H9 (cell line): ENCODE measurements around the gene ARPC2. TPM values are rescaled to one million over a fixed set of nuclear protein-coding genes. Genes with fewer than 3 reads are reported as not detected.

Source experiments
- DNase-seq: peaks from one replicate; pipeline ENCODE4 v3.0.0-alpha.2; 2017
- H2AFZ ChIP-seq: one replicate; pipeline ENCODE4 v1.6.1; 2013; ENCODE audit warnings: mild to moderate bottlenecking, low read length, control low read depth, moderate library complexity
- H2AK5ac ChIP-seq: 2 replicates; pipeline ENCODE4 v1.6.1; 2013; ENCODE audit warnings: low read length, control low read depth, mixed read lengths; ENCODE audit not compliant: insufficient read length
- H2BK120ac ChIP-seq: one replicate; pipeline ENCODE4 v1.6.1; 2013; ENCODE audit warnings: low read depth, mild to moderate bottlenecking, low read length, control low read depth, inconsistent platforms; ENCODE audit not compliant: poor library complexity, severe bottlenecking
- H2BK12ac ChIP-seq: 2 replicates; pipeline ENCODE4 v1.6.1; 2013; ENCODE audit warnings: low read length, control low read depth, mixed read lengths, low read depth; ENCODE audit not compliant: insufficient read length
- H2BK15ac ChIP-seq: 2 replicates; pipeline ENCODE4 v1.6.1; 2013; ENCODE audit warnings: low read depth, low read length, control low read depth
- H2BK20ac ChIP-seq: one replicate; pipeline ENCODE4 v1.6.1; 2013; ENCODE audit warnings: low read depth, mild to moderate bottlenecking, low read length, control low read depth, inconsistent platforms; ENCODE audit not compliant: poor library complexity, severe bottlenecking
- H2BK5ac ChIP-seq: 2 replicates; pipeline ENCODE4 v1.6.1; 2013; ENCODE audit warnings: low read length, control low read depth, mixed read lengths; ENCODE audit not compliant: insufficient read length
- H3K14ac ChIP-seq: 2 replicates; pipeline ENCODE4 v1.6.1; 2013; ENCODE audit warnings: low read length, control low read depth; ENCODE audit not compliant: insufficient read depth
- H3K18ac ChIP-seq: 2 replicates; pipeline ENCODE4 v1.6.1; 2013; ENCODE audit warnings: low read depth, mild to moderate bottlenecking, mixed read lengths, low read length, control low read depth; ENCODE audit not compliant: insufficient read length
- H3K23ac ChIP-seq: 2 replicates; pipeline ENCODE4 v1.6.1; 2013; ENCODE audit warnings: low read length, control low read depth, mixed read lengths, low read depth; ENCODE audit not compliant: insufficient read length
- H3K23me2 ChIP-seq: 2 replicates; pipeline ENCODE4 v1.6.1; 2013; ENCODE audit warnings: low read depth, mild to moderate bottlenecking, mixed read lengths, low read length, control low read depth; ENCODE audit not compliant: insufficient read length, poor library complexity, severe bottlenecking
- H3K27ac ChIP-seq: 2 replicates; pipeline ENCODE4 v1.5.1; 2013; ENCODE audit warnings: low read length, control low read depth, mixed read lengths, low read depth; ENCODE audit not compliant: insufficient read length
- H3K27me3 ChIP-seq: 2 replicates; pipeline ENCODE4 v1.6.1; 2013; ENCODE audit warnings: low read length, control low read depth, inconsistent platforms; ENCODE audit not compliant: insufficient read depth
- H3K4ac ChIP-seq: 2 replicates; pipeline ENCODE4 v1.6.1; 2013; ENCODE audit warnings: low read depth, mild to moderate bottlenecking, control low read depth, inconsistent platforms, low read length, moderate library complexity
- H3K4me1 ChIP-seq: 2 replicates; pipeline ENCODE4 v1.6.1; 2013; ENCODE audit warnings: low read length, control low read depth, inconsistent platforms; ENCODE audit not compliant: insufficient read depth
- H3K4me2 ChIP-seq: 2 replicates; pipeline ENCODE4 v1.6.1; 2013; ENCODE audit warnings: low read length, control low read depth, mixed read lengths; ENCODE audit not compliant: insufficient read length, insufficient read depth
- H3K56ac ChIP-seq: 2 replicates; pipeline ENCODE4 v1.6.1; 2013; ENCODE audit warnings: low read depth, mild to moderate bottlenecking, mixed read lengths, low read length, control low read depth; ENCODE audit not compliant: insufficient read length
- H3K79me1 ChIP-seq: 2 replicates; pipeline ENCODE4 v1.6.1; 2013; ENCODE audit warnings: low read depth, mild to moderate bottlenecking, moderate library complexity, low read length, control low read depth, inconsistent platforms; ENCODE audit not compliant: insufficient read depth, poor library complexity, severe bottlenecking
- H3K79me2 ChIP-seq: 2 replicates; pipeline ENCODE4 v1.6.1; 2013; ENCODE audit warnings: low read length, control low read depth, inconsistent platforms; ENCODE audit not compliant: insufficient read depth
- H3K9ac ChIP-seq: 2 replicates; pipeline ENCODE4 v1.6.1; 2013; ENCODE audit warnings: low read length, control low read depth, mixed read lengths; ENCODE audit not compliant: insufficient read length; ENCODE audit errors: extremely low read depth
- H3K9me3 ChIP-seq: one replicate; pipeline ENCODE4 v1.6.1; 2013; ENCODE audit warnings: low read depth, low read length, inconsistent platforms; ENCODE audit not compliant: control insufficient read depth
- H3T11ph ChIP-seq: one replicate; pipeline ENCODE4 v1.6.1; 2013; ENCODE audit warnings: mild to moderate bottlenecking, low read length, control low read depth, inconsistent platforms
- H4K20me1 ChIP-seq: one replicate; pipeline ENCODE4 v1.6.1; 2013; ENCODE audit not compliant: control insufficient read depth, insufficient read length, insufficient read depth
- H4K5ac ChIP-seq: 2 replicates; pipeline ENCODE4 v1.6.1; 2013; ENCODE audit warnings: low read depth, mild to moderate bottlenecking, mixed read lengths, low read length, control low read depth; ENCODE audit not compliant: insufficient read length
- H4K8ac ChIP-seq: replicated peaks from 2 replicates; pipeline ENCODE4 v1.6.1; 2013; ENCODE audit warnings: low read length, control low read depth, mixed read lengths, low read depth; ENCODE audit not compliant: insufficient read length
- H4K91ac ChIP-seq: 2 replicates; pipeline ENCODE4 v1.6.1; 2013; ENCODE audit warnings: low read depth, mild to moderate bottlenecking, moderate library complexity, mixed read lengths, low read length, control low read depth; ENCODE audit not compliant: insufficient read length
- H3K27ac Mint-ChIP-seq, 3 experiments: 2 replicates in 2 of 3; 3 replicates in 1 of 3; pipeline ENCODE4 v1.8.0; 2020 to 2021; ENCODE audit warnings: mixed read lengths in 3 of 3, mild to moderate bottlenecking in 1 of 3, moderate library complexity in 1 of 3
- H3K27me3 Mint-ChIP-seq: 2 replicates; pipeline ENCODE4 v1.8.0; 2021; ENCODE audit warnings: low read depth, mild to moderate bottlenecking, moderate library complexity, mixed read lengths
- H3K36me3 Mint-ChIP-seq, 3 experiments: 2 replicates in 2 of 3; 3 replicates in 1 of 3; pipeline ENCODE4 v1.8.0; 2020 to 2021; ENCODE audit warnings: low read depth in 3 of 3, mixed read lengths in 3 of 3; ENCODE audit not compliant: insufficient read depth in 1 of 3
- H3K4me1 Mint-ChIP-seq, 2 experiments: 2 replicates each; pipeline ENCODE4 v1.8.0; 2020; ENCODE audit warnings: mixed read lengths in 2 of 2
- H3K4me3 Mint-ChIP-seq, 2 experiments: 2 replicates in 1 of 2; 3 replicates in 1 of 2; pipeline ENCODE4 v1.8.0; 2020 to 2021; ENCODE audit warnings: mild to moderate bottlenecking in 2 of 2, mixed read lengths in 2 of 2, moderate library complexity in 1 of 2
- H3K9me3 Mint-ChIP-seq, 2 experiments: 2 replicates in 1 of 2; 3 replicates in 1 of 2; pipeline ENCODE4 v1.8.0; 2020; ENCODE audit warnings: mild to moderate bottlenecking in 2 of 2, mixed read lengths in 2 of 2, moderate library complexity in 1 of 2
- WGBS: extraction: QIAGEN DNeasy Blood & Tissue Kit; methylation state at CpG from one replicate; pipeline ENCODE4 v1.1.7; 2013; ENCODE audit warnings: missing lambda C conversion rate, low lambda C conversion rate, mixed read lengths; ENCODE audit not compliant: insufficient read length; ENCODE audit errors: extremely low coverage; 5-methylcytosine and 5-hydroxymethylcytosine counted together
- total RNA-seq: library from RNA; stranded (reverse); gene quantifications from 2 replicates; pipeline ENCODE4 v1.2.1, GENCODE V29; 2021
- TF ChIP-seq, protein P1 (sequence below): fragments of 200-600 bp; sonication (generic); conservative IDR thresholded peaks from 3 replicates; pipeline ENCODE4 v1.8.0; 2021; ENCODE audit warnings: antibody characterized with exemption, mild to moderate bottlenecking

ARPC2 gene
- total RNA-seq, 1 experiment from 2014 or later, result 197 TPM

DNA sequence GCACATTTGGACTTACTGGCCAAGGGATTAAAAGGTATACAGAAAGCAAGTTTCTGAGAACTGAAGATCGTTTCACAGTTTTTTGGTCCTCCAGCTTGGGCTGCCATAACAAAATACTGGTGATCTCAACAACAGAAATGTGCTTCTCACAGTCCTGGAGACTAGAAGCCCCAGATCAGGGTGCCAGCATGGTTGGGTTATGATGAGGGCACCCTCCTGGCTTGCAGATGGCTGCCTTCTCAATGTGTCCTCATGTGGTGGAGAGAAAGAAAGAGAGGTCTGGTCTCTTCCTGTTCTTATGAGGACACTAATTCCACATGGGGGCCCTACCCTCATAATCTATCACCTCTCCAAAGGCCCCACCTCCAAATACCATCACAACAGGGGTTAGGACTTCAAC is 30.1 kb upstream of the ARPC2 start:
- H4K91ac ChIP-seq, result no peak overlapping the region
- no peaks in the 10 kb centered on the region for H3K79me1 ChIP-seq
- H3K4ac ChIP-seq, result no peak overlapping the region
- H3K18ac ChIP-seq, result no peak overlapping the region
- no peaks in the 10 kb centered on the region for H3K79me2 ChIP-seq
- no peak overlapping the region for H3T11ph ChIP-seq
- H3K4me1 ChIP-seq, result peaks cover 3% of the 10 kb centered on the region; the same call in 1 of the 2 replicates
- no peak overlapping the region for H3K56ac ChIP-seq
- no peak overlapping the region for H3K27ac ChIP-seq
- no peak overlapping the region for H2BK5ac ChIP-seq
- no peak overlapping the region for H2AK5ac ChIP-seq
- H2AFZ ChIP-seq, result peak overlapping the region; percentile 94
- no peak overlapping the region for H3K23ac ChIP-seq
- no peaks in the 10 kb centered on the region for H3K9me3 ChIP-seq
- no peak overlapping the region for H4K8ac ChIP-seq
- H3K27ac Mint-ChIP-seq, result no peak overlapping the region
- H3K14ac ChIP-seq, result no peak overlapping the region
- WGBS, result no CpG with 5 or more reads among the region's 1 CpG
- H2BK120ac ChIP-seq, result no peak overlapping the region
- H3K4me2 ChIP-seq, result no peak overlapping the region
- H3K4me1 Mint-ChIP-seq, result peaks cover 3 to 6% of the 10 kb centered on the region in 2 experiments; a peak in 3 of 4 replicates
- H2BK20ac ChIP-seq, result no peak overlapping the region
- H3K4me3 Mint-ChIP-seq, result no peak overlapping the region
- H3K27me3 Mint-ChIP-seq, result peaks cover 2% of the 10 kb centered on the region; the same call in 1 of the 2 replicates
- no peak overlapping the region for H3K9ac ChIP-seq
- no peaks in the 10 kb centered on the region for H4K20me1 ChIP-seq
- H3K36me3 Mint-ChIP-seq, result no peaks in the 10 kb centered on the region; a peak in 1 of 7 replicates
- H2BK15ac ChIP-seq, result no peak overlapping the region
- no peaks in the 10 kb centered on the region for H3K9me3 Mint-ChIP-seq
- H3K23me2 ChIP-seq, result no peaks in the 10 kb centered on the region
- TF ChIP-seq, protein P1, sequence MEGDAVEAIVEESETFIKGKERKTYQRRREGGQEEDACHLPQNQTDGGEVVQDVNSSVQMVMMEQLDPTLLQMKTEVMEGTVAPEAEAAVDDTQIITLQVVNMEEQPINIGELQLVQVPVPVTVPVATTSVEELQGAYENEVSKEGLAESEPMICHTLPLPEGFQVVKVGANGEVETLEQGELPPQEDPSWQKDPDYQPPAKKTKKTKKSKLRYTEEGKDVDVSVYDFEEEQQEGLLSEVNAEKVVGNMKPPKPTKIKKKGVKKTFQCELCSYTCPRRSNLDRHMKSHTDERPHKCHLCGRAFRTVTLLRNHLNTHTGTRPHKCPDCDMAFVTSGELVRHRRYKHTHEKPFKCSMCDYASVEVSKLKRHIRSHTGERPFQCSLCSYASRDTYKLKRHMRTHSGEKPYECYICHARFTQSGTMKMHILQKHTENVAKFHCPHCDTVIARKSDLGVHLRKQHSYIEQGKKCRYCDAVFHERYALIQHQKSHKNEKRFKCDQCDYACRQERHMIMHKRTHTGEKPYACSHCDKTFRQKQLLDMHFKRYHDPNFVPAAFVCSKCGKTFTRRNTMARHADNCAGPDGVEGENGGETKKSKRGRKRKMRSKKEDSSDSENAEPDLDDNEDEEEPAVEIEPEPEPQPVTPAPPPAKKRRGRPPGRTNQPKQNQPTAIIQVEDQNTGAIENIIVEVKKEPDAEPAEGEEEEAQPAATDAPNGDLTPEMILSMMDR, result no peak
- no peak overlapping the region for H4K5ac ChIP-seq
- no peak for DNase-seq
- H3K27me3 ChIP-seq, result no peaks in the 10 kb centered on the region
- no peak overlapping the region for H2BK12ac ChIP-seq
